AG09319 (cell line): ENCODE results near the gene TRIM45.
"Not testable (repeated sequence)": the region's sequence is repeated elsewhere in the genome, so short reads cannot be mapped to it uniquely, and the experiment has no call there.

ENCODE experiments used
- DNase-seq: peaks from one replicate; pipeline ENCODE4 v3.0.0-alpha.2; 2010; ENCODE audit warnings: low read depth; ENCODE audit errors: extremely low read depth
- CTCF ChIP-seq: IDR thresholded peaks from 2 replicates; pipeline ENCODE4 v1.5.1; 2011; ENCODE audit warnings: low read depth, mild to moderate bottlenecking, inconsistent platforms, low read length, moderate library complexity

TRIM45 gene

GRCh38 chr1:117112047-117112717, 9.4 kb downstream of the TRIM45 start:
- no peak for DNase-seq
- no peak for TF ChIP-seq CTCF

- TF ChIP-seq CTCF, result no peak
- no peak for DNase-seq
Observed at GRCh38 chr1:117110774-117111173, 10.8 kb downstream of the TRIM45 start.

GRCh38 chr1:117107364-117107763, 14.2 kb downstream of the TRIM45 start:
- DNase-seq, result no peak
- no peak for TF ChIP-seq CTCF

GRCh38 chr1:117106478-117106877, 15.1 kb downstream of the TRIM45 start:
- DNase-seq, result no peak
- TF ChIP-seq CTCF, result no peak

DNA sequence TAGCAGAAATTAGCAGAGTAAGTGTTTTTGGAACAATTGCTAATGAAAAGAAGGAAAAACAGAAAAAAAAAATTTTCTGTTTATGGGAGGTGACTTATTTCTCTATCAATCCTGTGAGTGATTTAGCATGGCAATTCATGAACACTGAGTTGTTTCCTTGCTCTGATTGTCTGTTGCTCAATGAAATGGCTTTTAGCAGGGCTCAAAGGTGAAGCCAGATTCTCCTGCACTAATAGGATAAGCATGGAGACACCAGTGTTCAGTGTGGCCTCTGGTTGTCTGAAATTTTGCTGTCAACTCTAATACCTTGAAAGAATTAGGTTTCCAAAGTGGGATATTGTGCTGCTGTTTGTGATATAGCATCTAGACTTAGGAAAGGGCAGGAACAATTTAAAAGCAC, 15.8 kb downstream of the TRIM45 start:
- no peak for DNase-seq
- no peak for TF ChIP-seq CTCF

DNA sequence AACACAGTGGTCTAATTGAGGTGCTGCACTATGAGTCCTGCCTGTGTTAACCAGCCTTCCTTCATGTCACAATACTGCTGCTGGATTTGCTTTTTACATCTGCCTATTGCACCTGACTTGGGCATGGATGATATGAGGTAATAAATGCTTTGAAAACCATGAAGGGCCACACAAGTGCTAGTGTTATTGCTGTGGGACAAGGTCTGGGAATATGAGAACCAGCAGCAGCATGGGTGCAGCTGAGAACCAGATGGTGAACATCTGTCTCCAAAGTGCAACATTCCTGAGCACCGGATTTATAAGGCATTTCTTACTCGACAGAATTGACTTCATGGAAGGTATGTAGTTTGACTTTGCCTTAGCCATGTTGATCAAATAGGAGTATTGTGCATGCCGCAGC, 16.6 kb downstream of the TRIM45 start:
- peak; percentile 28 for DNase-seq
- no peak for TF ChIP-seq CTCF

DNA sequence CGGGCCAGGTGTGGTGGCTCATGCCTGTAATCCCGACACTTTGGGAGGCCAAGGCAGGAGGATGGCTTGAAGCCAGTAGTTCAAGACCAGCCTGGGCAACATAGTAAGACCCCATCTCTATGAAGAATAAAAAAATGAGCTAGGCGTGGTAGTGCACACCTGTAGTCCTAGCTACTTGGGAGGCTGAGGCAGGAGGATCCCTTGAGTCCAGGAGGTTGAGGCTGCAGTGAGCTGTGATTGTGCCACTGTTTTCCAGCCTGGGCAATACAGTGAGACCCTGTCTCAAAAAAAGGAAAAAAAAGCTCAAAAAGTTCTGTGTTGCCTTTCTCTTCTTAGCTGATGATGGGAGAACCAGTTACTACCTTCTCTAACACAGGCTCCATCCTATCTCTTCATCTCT, 19.7 kb downstream of the TRIM45 start:
- DNase-seq, result not testable (repeated sequence)

- TF ChIP-seq CTCF, result no peak
- no peak for DNase-seq
Observed at GRCh38 chr1:117101334-117101733, 20.2 kb downstream of the TRIM45 start.
